Posterior cingulate gyrus (tissue), 11 donors: Measurements from ENCODE around the gene RFWD3.

ENCODE experiments used
- DNase-seq, 10 donors: peaks; one replicate each; pipeline versions ENCODE4 v3.0.0 to v3.0.0-alpha.2; 2020 to 2021; ENCODE audit warnings: mixed read lengths in 3 of 10
- intact Hi-C: fragments of 100-400 bp; cut with DNase I; formaldehyde crosslinking; loops from one replicate; pipeline ENCODE4 v1.15.1; 2023

Gene RFWD3

GRCh38 chr16:74586948-74587347 lies 79.7 kb downstream of the RFWD3 start:
- DNase-seq: no peak
- intact Hi-C loops: no loop called here

GRCh38 chr16:74585846-74586443 lies 80.7 kb downstream of the RFWD3 start:
- intact Hi-C loops: no loop called here
- DNase-seq: no peak

- DNase-seq: no peak
- intact Hi-C loops: no loop called here
These were observed 82.6 kb downstream of the RFWD3 start for GRCh38 chr16:74583926-74584666.

GRCh38 chr16:74582970-74583369 lies 83.7 kb downstream of the RFWD3 start:
- intact Hi-C loops: no loop called here
- DNase-seq: no peak

GRCh38 chr16:74580833-74581232 lies 85.8 kb downstream of the RFWD3 start:
- intact Hi-C loops: no loop called here
- DNase-seq: no peak

GRCh38 chr16:74578838-74579237 lies 87.8 kb downstream of the RFWD3 start:
- intact Hi-C loops: no loop called here
- DNase-seq: no peak

- no peak for DNase-seq
- intact Hi-C loops: no loop called here
These were observed 88.2 kb downstream of the RFWD3 start for GRCh38 chr16:74578433-74578832.

- intact Hi-C loops: no loop called here
- DNase-seq: no peak
These were observed 88.8 kb downstream of the RFWD3 start for GRCh38 chr16:74577882-74578366.

- no peak for DNase-seq
- intact Hi-C loops: no loop called here
These were observed 90.7 kb downstream of the RFWD3 start for GRCh38 chr16:74575807-74576643.

GRCh38 chr16:74575175-74575806 lies 91.4 kb downstream of the RFWD3 start:
- intact Hi-C loops: no loop called here
- no peak for DNase-seq

- DNase-seq: no peak
- intact Hi-C loops: no loop called here
These were observed 92.5 kb downstream of the RFWD3 start for GRCh38 chr16:74574146-74574545.

- intact Hi-C loops: no loop called here
- DNase-seq: no peak
These were observed 93.1 kb downstream of the RFWD3 start for GRCh38 chr16:74573622-74574021.
